Liver (tissue), 9 donors: Measurements from ENCODE around the gene TRIM46. TPM values are rescaled to one million over a fixed set of nuclear protein-coding genes. Genes with fewer than 3 reads are reported as not detected.

Source experiments
- DNase-seq: peaks from one replicate; pipeline ENCODE4 v3.0.0-alpha.2; 2017; ENCODE audit warnings: low spot score
- H3K27ac ChIP-seq, 2 donors: one replicate each; pipeline ENCODE4 v1.7.0; 2013; ENCODE audit warnings: inconsistent platforms in 2 of 2, low read length in 2 of 2, control low read depth in 1 of 2, low read depth in 1 of 2, mild to moderate bottlenecking in 1 of 2
- H3K27me3 ChIP-seq, 4 donors: one replicate each; pipeline versions ENCODE4 v1.6.1 to v1.7.0; 2013; ENCODE audit warnings: low read length in 3 of 4, inconsistent platforms in 1 of 4, mild to moderate bottlenecking in 1 of 4, moderate library complexity in 1 of 4; ENCODE audit not compliant: control insufficient read depth in 4 of 4, insufficient read depth in 4 of 4
- H3K36me3 ChIP-seq, 4 donors: one replicate each; pipeline versions ENCODE4 v1.6.1 to v1.7.0; 2013; ENCODE audit warnings: low read length in 3 of 4, mild to moderate bottlenecking in 3 of 4, low read depth in 1 of 4, moderate library complexity in 1 of 4; ENCODE audit not compliant: control insufficient read depth in 4 of 4, insufficient read depth in 3 of 4
- H3K4me1 ChIP-seq, 4 donors: one replicate each; pipeline versions ENCODE4 v1.6.1 to v1.7.0; 2013; ENCODE audit warnings: low read length in 3 of 4, mild to moderate bottlenecking in 3 of 4, moderate library complexity in 1 of 4; ENCODE audit not compliant: control insufficient read depth in 4 of 4, insufficient read depth in 4 of 4
- H3K4me3 ChIP-seq, 3 donors: one replicate each; pipeline versions ENCODE4 v1.6.1 to v1.7.0; 2013; ENCODE audit warnings: low read length in 3 of 3, control low read depth in 1 of 3, low read depth in 1 of 3, mild to moderate bottlenecking in 1 of 3
- H3K9ac ChIP-seq, 2 donors: one replicate each; pipeline ENCODE4 v1.7.0; 2013; ENCODE audit warnings: low read length in 2 of 2, mild to moderate bottlenecking in 2 of 2, moderate library complexity in 2 of 2, control low read depth in 1 of 2, low read depth in 1 of 2
- H3K9me3 ChIP-seq, 4 donors: one replicate each; pipeline versions ENCODE4 v1.6.1 to v1.7.0; 2013; ENCODE audit warnings: low read length in 3 of 4; ENCODE audit not compliant: control insufficient read depth in 4 of 4
- EGR1 ChIP-seq, 2 donors: IDR thresholded peaks; 2 replicates each; pipeline ENCODE4 v1.6.1; 2016 to 2018; ENCODE audit warnings: antibody characterized with exemption in 2 of 2, low read depth in 2 of 2
- FOXA1 ChIP-seq: IDR thresholded peaks from 2 replicates; pipeline ENCODE4 v1.6.1; 2016; ENCODE audit warnings: antibody characterized with exemption
- FOXA2 ChIP-seq: IDR thresholded peaks from 2 replicates; pipeline ENCODE4 v1.6.1; 2016; ENCODE audit warnings: antibody characterized with exemption
- GABPA ChIP-seq, 2 donors: IDR thresholded peaks in 1 of 2; conservative IDR thresholded peaks in 1 of 2; 2 replicates each; pipeline ENCODE4 v1.6.1; 2016; ENCODE audit warnings: antibody characterized with exemption in 2 of 2, mild to moderate bottlenecking in 1 of 2, moderate library complexity in 1 of 2
- HNF4A ChIP-seq, 2 donors: conservative IDR thresholded peaks; 2 replicates each; pipeline ENCODE4 v1.6.1; 2016; ENCODE audit warnings: antibody characterized with exemption in 2 of 2, mild to moderate bottlenecking in 2 of 2
- HNF4G ChIP-seq: IDR thresholded peaks from 2 replicates; pipeline ENCODE4 v1.6.1; 2016; ENCODE audit warnings: antibody characterized with exemption
- JUND ChIP-seq, 2 donors: IDR thresholded peaks; 2 replicates each; pipeline ENCODE4 v1.6.1; 2016; ENCODE audit warnings: antibody characterized with exemption in 2 of 2
- NR2F2 ChIP-seq: IDR thresholded peaks from 2 replicates; pipeline ENCODE4 v1.6.1; 2016; ENCODE audit warnings: antibody characterized with exemption
- RAD21 ChIP-seq, 2 donors: IDR thresholded peaks; 2 replicates each; pipeline ENCODE4 v1.6.1; 2016; ENCODE audit warnings: antibody characterized with exemption in 2 of 2, mild to moderate bottlenecking in 2 of 2
- RXRA ChIP-seq, 2 donors: IDR thresholded peaks; 2 replicates each; pipeline ENCODE4 v1.6.1; 2017 to 2018; ENCODE audit warnings: antibody characterized with exemption in 2 of 2, mild to moderate bottlenecking in 1 of 2
- SP1 ChIP-seq: IDR thresholded peaks from 2 replicates; pipeline ENCODE4 v1.6.1; 2018; ENCODE audit warnings: antibody characterized with exemption, mild to moderate bottlenecking
- TAF1 ChIP-seq: conservative IDR thresholded peaks from 2 replicates; pipeline ENCODE4 v1.6.1; 2016; ENCODE audit warnings: antibody characterized with exemption, mild to moderate bottlenecking
- YY1 ChIP-seq: IDR thresholded peaks from 2 replicates; pipeline ENCODE4 v1.6.1; 2016; ENCODE audit warnings: antibody characterized with exemption, mild to moderate bottlenecking
- WGBS: extraction: QIAGEN DNeasy Blood & Tissue Kit; methylation state at CpG from one replicate; pipeline ENCODE4 v1.1.7; 2013; 5-methylcytosine and 5-hydroxymethylcytosine counted together
- polyA plus RNA-seq, 2 donors: library from polyadenylated mRNA; stranded (reverse) in 1 of 2; unstranded in 1 of 2; fragments of 200-250 nt in 1 of 2; fragments of >200 nt in 1 of 2; fragmentation: Nextera tagmentation in 1 of 2; extraction: Ambion mirVana in 1 of 2; gene quantifications; one replicate each; pipeline versions ENCODE4 v1.2.1 to v1.2.3, GENCODE V29; 2013 to 2015
- total RNA-seq, 2 donors: library from RNA; depleted of rRNA; stranded (reverse); fragments of >200 nt; gene quantifications; one replicate each; pipeline ENCODE4 v1.2.3, GENCODE V29; 2014
- TF ChIP-seq, protein P1 (sequence below): IDR thresholded peaks from 2 replicates; pipeline ENCODE4 v1.6.1; 2016; ENCODE audit warnings: antibody characterized with exemption, mild to moderate bottlenecking
- TF ChIP-seq, protein P2 (sequence below): IDR thresholded peaks from 2 replicates; pipeline ENCODE4 v1.6.1; 2016; ENCODE audit warnings: antibody characterized with exemption
- TF ChIP-seq, protein P3 (sequence below): IDR thresholded peaks from 2 replicates; pipeline ENCODE4 v1.6.1; 2016; ENCODE audit warnings: antibody characterized with exemption
- TF ChIP-seq, protein P4 (sequence below): fragments of 150-350 bp; IDR thresholded peaks from 2 replicates; pipeline ENCODE4 v1.5.1; 2017; ENCODE audit warnings: improper control_type of control experiment, low read depth, low read length; ENCODE audit not compliant: missing input control
- TF ChIP-seq, protein P5 (sequence below): IDR thresholded peaks from 2 replicates; pipeline ENCODE4 v1.6.1; 2016; ENCODE audit warnings: antibody characterized with exemption
- donor health status: healthy.
- donor health status: healthy.
- donor health status: healthy.
- donor health status: healthy.
- donor health status: healthy.

Gene TRIM46
- total and polyA plus RNA-seq, 4 donors = 0.07 to 0.17 (median 0.13) TPM

GRCh38 chr1:155139895-155140629 lies 33.6 kb upstream of the TRIM46 start, which contains the start of gene DPM3:
DPM3 (minus strand) TSS chr1:155140531; CDS start chr1:155140240, 291 bp downstream.
- under 1% methylated on average over 42 of the region's 42 CpGs for WGBS
- H3K4me1 ChIP-seq = peaks cover 0 to 27% (median 15%) of the 10 kb centered on the region in 4 donors
- H3K27me3 ChIP-seq = no peaks in the 10 kb centered on the region
- no peak for TF ChIP-seq SP1
- peak; percentile 97 to 99 for TF ChIP-seq GABPA (IDR thresholded peaks at IDR 0.05 in 1 of 2, conservative IDR thresholded peaks at IDR 0.05 in 1 of 2)
- no peak for TF ChIP-seq RXRA (IDR thresholded peaks at IDR 0.05)
- TF ChIP-seq, protein P1, sequence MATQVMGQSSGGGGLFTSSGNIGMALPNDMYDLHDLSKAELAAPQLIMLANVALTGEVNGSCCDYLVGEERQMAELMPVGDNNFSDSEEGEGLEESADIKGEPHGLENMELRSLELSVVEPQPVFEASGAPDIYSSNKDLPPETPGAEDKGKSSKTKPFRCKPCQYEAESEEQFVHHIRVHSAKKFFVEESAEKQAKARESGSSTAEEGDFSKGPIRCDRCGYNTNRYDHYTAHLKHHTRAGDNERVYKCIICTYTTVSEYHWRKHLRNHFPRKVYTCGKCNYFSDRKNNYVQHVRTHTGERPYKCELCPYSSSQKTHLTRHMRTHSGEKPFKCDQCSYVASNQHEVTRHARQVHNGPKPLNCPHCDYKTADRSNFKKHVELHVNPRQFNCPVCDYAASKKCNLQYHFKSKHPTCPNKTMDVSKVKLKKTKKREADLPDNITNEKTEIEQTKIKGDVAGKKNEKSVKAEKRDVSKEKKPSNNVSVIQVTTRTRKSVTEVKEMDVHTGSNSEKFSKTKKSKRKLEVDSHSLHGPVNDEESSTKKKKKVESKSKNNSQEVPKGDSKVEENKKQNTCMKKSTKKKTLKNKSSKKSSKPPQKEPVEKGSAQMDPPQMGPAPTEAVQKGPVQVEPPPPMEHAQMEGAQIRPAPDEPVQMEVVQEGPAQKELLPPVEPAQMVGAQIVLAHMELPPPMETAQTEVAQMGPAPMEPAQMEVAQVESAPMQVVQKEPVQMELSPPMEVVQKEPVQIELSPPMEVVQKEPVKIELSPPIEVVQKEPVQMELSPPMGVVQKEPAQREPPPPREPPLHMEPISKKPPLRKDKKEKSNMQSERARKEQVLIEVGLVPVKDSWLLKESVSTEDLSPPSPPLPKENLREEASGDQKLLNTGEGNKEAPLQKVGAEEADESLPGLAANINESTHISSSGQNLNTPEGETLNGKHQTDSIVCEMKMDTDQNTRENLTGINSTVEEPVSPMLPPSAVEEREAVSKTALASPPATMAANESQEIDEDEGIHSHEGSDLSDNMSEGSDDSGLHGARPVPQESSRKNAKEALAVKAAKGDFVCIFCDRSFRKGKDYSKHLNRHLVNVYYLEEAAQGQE = peak; percentile 70
- TF ChIP-seq HNF4G = no peak
- TF ChIP-seq FOXA1 = peak; percentile 8
- peak; percentile 83 for TF ChIP-seq YY1
- peak; percentile 28 for TF ChIP-seq TAF1
- TF ChIP-seq, protein P2, sequence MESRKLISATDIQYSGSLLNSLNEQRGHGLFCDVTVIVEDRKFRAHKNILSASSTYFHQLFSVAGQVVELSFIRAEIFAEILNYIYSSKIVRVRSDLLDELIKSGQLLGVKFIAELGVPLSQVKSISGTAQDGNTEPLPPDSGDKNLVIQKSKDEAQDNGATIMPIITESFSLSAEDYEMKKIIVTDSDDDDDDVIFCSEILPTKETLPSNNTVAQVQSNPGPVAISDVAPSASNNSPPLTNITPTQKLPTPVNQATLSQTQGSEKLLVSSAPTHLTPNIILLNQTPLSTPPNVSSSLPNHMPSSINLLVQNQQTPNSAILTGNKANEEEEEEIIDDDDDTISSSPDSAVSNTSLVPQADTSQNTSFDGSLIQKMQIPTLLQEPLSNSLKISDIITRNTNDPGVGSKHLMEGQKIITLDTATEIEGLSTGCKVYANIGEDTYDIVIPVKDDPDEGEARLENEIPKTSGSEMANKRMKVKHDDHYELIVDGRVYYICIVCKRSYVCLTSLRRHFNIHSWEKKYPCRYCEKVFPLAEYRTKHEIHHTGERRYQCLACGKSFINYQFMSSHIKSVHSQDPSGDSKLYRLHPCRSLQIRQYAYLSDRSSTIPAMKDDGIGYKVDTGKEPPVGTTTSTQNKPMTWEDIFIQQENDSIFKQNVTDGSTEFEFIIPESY = no peak
- TF ChIP-seq, protein P3, sequence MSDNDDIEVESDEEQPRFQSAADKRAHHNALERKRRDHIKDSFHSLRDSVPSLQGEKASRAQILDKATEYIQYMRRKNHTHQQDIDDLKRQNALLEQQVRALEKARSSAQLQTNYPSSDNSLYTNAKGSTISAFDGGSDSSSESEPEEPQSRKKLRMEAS = no peak
- TF ChIP-seq, protein P4, sequence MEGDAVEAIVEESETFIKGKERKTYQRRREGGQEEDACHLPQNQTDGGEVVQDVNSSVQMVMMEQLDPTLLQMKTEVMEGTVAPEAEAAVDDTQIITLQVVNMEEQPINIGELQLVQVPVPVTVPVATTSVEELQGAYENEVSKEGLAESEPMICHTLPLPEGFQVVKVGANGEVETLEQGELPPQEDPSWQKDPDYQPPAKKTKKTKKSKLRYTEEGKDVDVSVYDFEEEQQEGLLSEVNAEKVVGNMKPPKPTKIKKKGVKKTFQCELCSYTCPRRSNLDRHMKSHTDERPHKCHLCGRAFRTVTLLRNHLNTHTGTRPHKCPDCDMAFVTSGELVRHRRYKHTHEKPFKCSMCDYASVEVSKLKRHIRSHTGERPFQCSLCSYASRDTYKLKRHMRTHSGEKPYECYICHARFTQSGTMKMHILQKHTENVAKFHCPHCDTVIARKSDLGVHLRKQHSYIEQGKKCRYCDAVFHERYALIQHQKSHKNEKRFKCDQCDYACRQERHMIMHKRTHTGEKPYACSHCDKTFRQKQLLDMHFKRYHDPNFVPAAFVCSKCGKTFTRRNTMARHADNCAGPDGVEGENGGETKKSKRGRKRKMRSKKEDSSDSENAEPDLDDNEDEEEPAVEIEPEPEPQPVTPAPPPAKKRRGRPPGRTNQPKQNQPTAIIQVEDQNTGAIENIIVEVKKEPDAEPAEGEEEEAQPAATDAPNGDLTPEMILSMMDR = no peak
- no peak for TF ChIP-seq RAD21 (IDR thresholded peaks at IDR 0.05)
- TF ChIP-seq, protein P5, sequence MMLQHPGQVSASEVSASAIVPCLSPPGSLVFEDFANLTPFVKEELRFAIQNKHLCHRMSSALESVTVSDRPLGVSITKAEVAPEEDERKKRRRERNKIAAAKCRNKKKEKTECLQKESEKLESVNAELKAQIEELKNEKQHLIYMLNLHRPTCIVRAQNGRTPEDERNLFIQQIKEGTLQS = no peak
- no peak for TF ChIP-seq NR2F2
- TF ChIP-seq JUND (IDR thresholded peaks at IDR 0.05) = no peak
- TF ChIP-seq FOXA2 = no peak
- TF ChIP-seq HNF4A (conservative IDR thresholded peaks at IDR 0.05) = no peak
- TF ChIP-seq EGR1 (IDR thresholded peaks at IDR 0.05; ENCODE audit: low read depth in 2 of 2) = peak in 1 of 2 donors; percentile 25
- H3K9ac ChIP-seq = peak within 1 kb of the TSS; percentile 75 to 94
- H3K36me3 ChIP-seq = no peaks in the 10 kb centered on the region
- peak; percentile 89 for DNase-seq
- peak within 1 kb of the TSS; percentile 80 to 97 for H3K27ac ChIP-seq
- peak within 1 kb of the TSS; percentile 73 to 87 (median 83) for H3K4me3 ChIP-seq
- no peaks in the 10 kb centered on the region for H3K9me3 ChIP-seq
